ENCODE measurements around the gene TRAFD1. TPM values are rescaled to one million over a fixed set of nuclear protein-coding genes. Genes with fewer than 3 reads are reported as not detected.
"Not testable (repeated sequence)": the region's sequence is repeated elsewhere in the genome, so short reads cannot be mapped to it uniquely, and the experiment has no call there.

TRAFD1 gene
- total RNA-seq, 1 donor from 2014 or later: 38.8 TPM

DNA sequence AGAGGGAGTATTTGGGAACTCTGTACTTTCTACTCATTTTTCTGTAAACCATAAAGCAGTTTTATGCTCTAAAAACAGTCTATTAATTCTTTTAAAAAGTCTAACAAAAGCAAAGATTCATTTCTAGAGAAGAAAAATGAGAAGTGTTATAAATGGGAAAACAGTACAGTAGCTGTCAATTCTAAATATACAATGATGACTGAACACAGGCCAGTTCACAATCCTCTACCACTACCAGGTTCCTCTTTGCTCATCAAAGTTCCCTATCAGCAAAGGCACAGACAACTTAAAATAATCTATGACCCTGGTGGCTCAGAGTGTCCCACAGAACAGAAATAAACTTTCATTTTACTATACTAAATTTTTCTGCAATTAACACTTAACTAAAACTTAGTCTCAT is 29.3 kb upstream of the TRAFD1 start:
- H3K9me3 Mint-ChIP-seq (ENCODE audit: unreplicated experiment): no peaks in the 10 kb centered on the region
- no peak overlapping the region for H3K27ac Mint-ChIP-seq (ENCODE audit: unreplicated experiment)
- DNase-seq (ENCODE audit: low spot score): no peak
- H3K4me1 Mint-ChIP-seq (ENCODE audit: unreplicated experiment): no peaks in the 10 kb centered on the region
- peaks cover 12% of the 10 kb centered on the region for H3K36me3 Mint-ChIP-seq (ENCODE audit: low read depth, unreplicated experiment)
- no peaks in the 10 kb centered on the region for H3K27me3 Mint-ChIP-seq (ENCODE audit: unreplicated experiment)
- TF ChIP-seq, protein P1, sequence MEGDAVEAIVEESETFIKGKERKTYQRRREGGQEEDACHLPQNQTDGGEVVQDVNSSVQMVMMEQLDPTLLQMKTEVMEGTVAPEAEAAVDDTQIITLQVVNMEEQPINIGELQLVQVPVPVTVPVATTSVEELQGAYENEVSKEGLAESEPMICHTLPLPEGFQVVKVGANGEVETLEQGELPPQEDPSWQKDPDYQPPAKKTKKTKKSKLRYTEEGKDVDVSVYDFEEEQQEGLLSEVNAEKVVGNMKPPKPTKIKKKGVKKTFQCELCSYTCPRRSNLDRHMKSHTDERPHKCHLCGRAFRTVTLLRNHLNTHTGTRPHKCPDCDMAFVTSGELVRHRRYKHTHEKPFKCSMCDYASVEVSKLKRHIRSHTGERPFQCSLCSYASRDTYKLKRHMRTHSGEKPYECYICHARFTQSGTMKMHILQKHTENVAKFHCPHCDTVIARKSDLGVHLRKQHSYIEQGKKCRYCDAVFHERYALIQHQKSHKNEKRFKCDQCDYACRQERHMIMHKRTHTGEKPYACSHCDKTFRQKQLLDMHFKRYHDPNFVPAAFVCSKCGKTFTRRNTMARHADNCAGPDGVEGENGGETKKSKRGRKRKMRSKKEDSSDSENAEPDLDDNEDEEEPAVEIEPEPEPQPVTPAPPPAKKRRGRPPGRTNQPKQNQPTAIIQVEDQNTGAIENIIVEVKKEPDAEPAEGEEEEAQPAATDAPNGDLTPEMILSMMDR (IDR thresholded peaks at IDR 0.05; ENCODE audit: unreplicated experiment): no peak
- H3K4me3 Mint-ChIP-seq (ENCODE audit: unreplicated experiment): no peak overlapping the region

DNA sequence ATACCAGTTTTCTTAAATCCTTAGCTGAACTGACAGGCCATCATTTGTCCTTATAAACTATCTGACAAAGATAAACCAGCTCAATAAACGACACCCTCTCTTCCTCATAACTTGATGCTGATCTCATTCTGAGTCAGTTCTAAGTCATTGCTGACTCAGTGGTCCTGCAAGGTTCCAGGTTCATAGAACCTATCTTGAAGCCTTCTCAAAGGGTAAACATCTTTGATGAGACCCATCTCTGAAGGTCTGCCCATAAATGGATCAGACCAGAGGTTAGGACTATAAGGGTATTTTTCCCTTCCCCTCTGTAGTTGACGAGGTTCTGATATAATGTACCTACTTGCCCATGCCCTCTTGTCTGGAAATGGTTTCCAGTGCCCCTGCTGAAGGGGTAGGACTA is 28.7 kb upstream of the TRAFD1 start:
- no peak for DNase-seq (ENCODE audit: low spot score)
- Mint-ChIP-seq H3K4me1 (ENCODE audit: unreplicated experiment) (no peaks in the 10 kb centered on the region), H3K9me3 (ENCODE audit: unreplicated experiment) (no peaks in the 10 kb centered on the region), H3K27me3 (ENCODE audit: unreplicated experiment) (no peaks in the 10 kb centered on the region), H3K27ac (ENCODE audit: unreplicated experiment) (no peak overlapping the region), H3K36me3 (ENCODE audit: low read depth, unreplicated experiment) (peaks cover 11% of the 10 kb centered on the region), H3K4me3 (ENCODE audit: unreplicated experiment) (no peak overlapping the region)
- TF ChIP-seq, protein P1 (IDR thresholded peaks at IDR 0.05; ENCODE audit: unreplicated experiment): no peak

- Mint-ChIP-seq H3K27me3 (ENCODE audit: unreplicated experiment) (no peaks in the 10 kb centered on the region), H3K9me3 (ENCODE audit: unreplicated experiment) (no peaks in the 10 kb centered on the region), H3K4me1 (ENCODE audit: unreplicated experiment) (no peaks in the 10 kb centered on the region), H3K36me3 (ENCODE audit: low read depth, unreplicated experiment) (peaks cover 11% of the 10 kb centered on the region), H3K27ac (ENCODE audit: unreplicated experiment) (no peak overlapping the region), H3K4me3 (ENCODE audit: unreplicated experiment) (no peak overlapping the region)
- TF ChIP-seq, protein P1 (IDR thresholded peaks at IDR 0.05; ENCODE audit: unreplicated experiment): no peak
- DNase-seq (ENCODE audit: low spot score): no peak
Measured at GRCh38 chr12:112097641-112098040, 27.7 kb upstream of the TRAFD1 start.

DNA sequence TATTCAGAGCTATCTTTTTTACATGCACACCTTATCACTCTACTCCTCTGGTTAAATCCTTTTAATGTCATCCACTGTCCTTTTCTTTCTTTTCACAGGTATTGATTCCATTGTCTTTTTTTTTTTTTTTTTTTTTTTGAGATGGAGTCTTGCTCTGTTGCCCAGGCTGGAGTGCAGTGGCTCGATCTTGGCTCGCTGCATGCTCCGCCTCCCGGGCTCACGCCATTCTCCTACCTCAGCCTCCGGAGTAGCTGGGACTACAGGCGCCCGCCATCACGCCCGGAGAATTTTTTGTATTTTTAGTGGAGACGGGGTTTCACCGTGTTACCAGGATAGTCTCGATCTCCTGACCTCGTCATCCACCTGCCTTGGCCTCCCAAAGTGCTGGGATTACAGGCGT is 24.9 kb upstream of the TRAFD1 start:
- not testable (repeated sequence) for H3K4me3 Mint-ChIP-seq (ENCODE audit: unreplicated experiment); H3K4me1 Mint-ChIP-seq (ENCODE audit: unreplicated experiment); H3K27ac Mint-ChIP-seq (ENCODE audit: unreplicated experiment); H3K27me3 Mint-ChIP-seq (ENCODE audit: unreplicated experiment); DNase-seq (ENCODE audit: low spot score); H3K9me3 Mint-ChIP-seq (ENCODE audit: unreplicated experiment)
- H3K36me3 Mint-ChIP-seq (ENCODE audit: low read depth, unreplicated experiment): peaks cover 11% of the 10 kb centered on the region

DNA sequence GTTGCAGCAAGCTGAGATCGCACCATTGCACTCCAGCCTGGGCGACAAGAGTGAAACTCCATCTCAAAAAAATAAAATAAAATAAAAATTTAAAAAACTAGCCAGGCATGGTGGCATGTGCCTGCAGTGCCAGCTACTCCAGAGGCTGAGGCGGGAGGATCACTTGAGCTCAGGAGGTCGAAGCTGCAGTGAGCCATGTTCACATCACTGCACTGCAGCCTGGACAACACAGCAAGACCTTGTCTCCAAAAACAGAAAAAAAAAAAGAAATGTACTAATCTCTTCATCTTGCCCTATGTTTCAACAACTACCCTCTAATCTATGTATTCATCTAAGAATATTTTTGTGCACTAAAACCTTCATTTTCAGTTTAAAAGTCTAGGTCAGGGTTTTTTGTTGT is 23.2 kb upstream of the TRAFD1 start:
- H3K27ac Mint-ChIP-seq (ENCODE audit: unreplicated experiment): no peak overlapping the region
- H3K4me3 Mint-ChIP-seq (ENCODE audit: unreplicated experiment): no peak overlapping the region
- DNase-seq (ENCODE audit: low spot score): no peak
- peaks cover 11% of the 10 kb centered on the region for H3K36me3 Mint-ChIP-seq (ENCODE audit: low read depth, unreplicated experiment)
- peaks cover 3% of the 10 kb centered on the region for H3K27me3 Mint-ChIP-seq (ENCODE audit: unreplicated experiment)
- TF ChIP-seq, protein P1 (IDR thresholded peaks at IDR 0.05; ENCODE audit: unreplicated experiment): no peak
- no peaks in the 10 kb centered on the region for H3K9me3 Mint-ChIP-seq (ENCODE audit: unreplicated experiment)
- peaks cover 11% of the 10 kb centered on the region for H3K4me1 Mint-ChIP-seq (ENCODE audit: unreplicated experiment)

DNA sequence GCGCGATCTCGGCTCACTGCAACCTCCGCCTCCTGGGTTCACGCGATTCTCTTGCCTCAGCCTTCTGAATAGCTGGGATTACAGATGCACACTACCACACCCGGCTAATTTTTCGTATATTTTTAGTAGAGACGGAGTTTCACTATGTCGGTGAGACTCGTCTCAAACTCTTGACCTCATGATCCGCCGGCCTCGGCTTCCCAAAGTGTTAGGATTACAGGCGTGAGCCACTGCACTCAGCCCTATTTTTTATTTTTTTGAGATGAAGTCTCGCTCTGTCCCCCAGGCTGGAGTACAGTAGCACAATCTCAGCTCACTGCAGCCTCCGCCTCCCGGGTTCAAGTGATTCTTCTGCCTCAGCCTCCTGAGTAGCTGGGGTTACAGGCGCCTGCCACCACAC is 22.6 kb upstream of the TRAFD1 start:
- not testable (repeated sequence) for H3K27me3 Mint-ChIP-seq (ENCODE audit: unreplicated experiment); H3K4me3 Mint-ChIP-seq (ENCODE audit: unreplicated experiment); H3K27ac Mint-ChIP-seq (ENCODE audit: unreplicated experiment); DNase-seq (ENCODE audit: low spot score); H3K9me3 Mint-ChIP-seq (ENCODE audit: unreplicated experiment)
- Mint-ChIP-seq H3K36me3 (ENCODE audit: low read depth, unreplicated experiment) (peaks cover 11% of the 10 kb centered on the region), H3K4me1 (ENCODE audit: unreplicated experiment) (peaks cover 17% of the 10 kb centered on the region)
